HG03135 (cell line): ENCODE results near the gene FAM236C.
A peak's percentile ranks its signal among the peaks of the same experiment; 100 is the strongest.
"Not testable (repeated sequence)": the region's sequence is repeated elsewhere in the genome, so short reads cannot be mapped to it uniquely, and the experiment has no call there.

ENCODE experiments used
- ATAC-seq: cut with Tn5 transposase; IDR thresholded peaks from one replicate; pipeline ENCODE4 v1.9.1; 2021; ENCODE audit warnings: mild to moderate bottlenecking, moderate library complexity; ENCODE audit not compliant: unreplicated experiment

FAM236C gene

GRCh38 chrX:72912315-72912714 lies at the start of gene FAM236C:
Gene FAM236C (plus strand): TSS chrX:72912615. CDS start chrX:72912715, 100 bp downstream.
- ATAC-seq: not testable (repeated sequence)

DNA sequence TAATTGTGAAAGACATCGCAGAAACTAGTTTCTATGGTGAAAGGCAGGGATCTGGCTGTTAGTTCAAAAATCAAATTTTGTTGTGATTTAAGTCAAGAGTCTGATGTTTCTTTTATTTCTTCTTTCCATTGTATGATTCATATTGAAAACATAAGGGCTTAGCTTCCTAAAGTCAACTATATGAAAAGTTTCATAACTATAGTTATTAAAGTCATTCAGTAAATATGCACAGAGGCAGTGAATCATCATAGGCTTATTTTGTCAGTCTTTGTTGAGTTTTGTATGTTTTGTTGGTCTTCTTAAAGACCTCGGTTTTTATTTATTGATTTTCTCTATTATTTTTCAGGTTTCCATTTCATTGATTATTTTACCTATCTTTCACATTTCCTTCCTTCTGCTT lies 29.5 kb upstream of the FAM236C start:
- ATAC-seq: not testable (repeated sequence)

DNA sequence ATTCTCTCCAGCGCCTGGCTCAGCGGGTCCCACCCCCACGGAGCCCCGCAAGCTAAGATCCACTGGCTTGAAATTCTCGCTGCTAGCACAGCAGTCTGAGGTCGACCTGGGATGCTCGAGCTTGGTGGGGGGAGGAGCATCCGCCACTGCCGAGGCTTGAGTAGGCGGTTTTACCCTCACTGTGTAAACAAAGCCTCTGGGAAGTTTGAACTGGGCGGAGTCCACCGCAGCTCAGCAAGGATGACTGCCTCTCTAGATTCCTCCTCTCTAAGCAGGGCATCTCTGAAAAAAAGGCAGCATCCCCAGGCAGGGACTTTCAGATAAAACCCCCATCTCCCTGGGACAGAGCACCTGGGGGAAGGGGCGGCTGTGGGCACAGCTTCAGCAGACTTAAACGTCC lies 22.7 kb upstream of the FAM236C start:
- not testable (repeated sequence) for ATAC-seq

- not testable (repeated sequence) for ATAC-seq
Measured at GRCh38 chrX:72916096-72916495, 3.7 kb downstream of the FAM236C start.

- not testable (repeated sequence) for ATAC-seq
Measured at GRCh38 chrX:72932283-72932682, 19.9 kb downstream of the FAM236C start.

DNA sequence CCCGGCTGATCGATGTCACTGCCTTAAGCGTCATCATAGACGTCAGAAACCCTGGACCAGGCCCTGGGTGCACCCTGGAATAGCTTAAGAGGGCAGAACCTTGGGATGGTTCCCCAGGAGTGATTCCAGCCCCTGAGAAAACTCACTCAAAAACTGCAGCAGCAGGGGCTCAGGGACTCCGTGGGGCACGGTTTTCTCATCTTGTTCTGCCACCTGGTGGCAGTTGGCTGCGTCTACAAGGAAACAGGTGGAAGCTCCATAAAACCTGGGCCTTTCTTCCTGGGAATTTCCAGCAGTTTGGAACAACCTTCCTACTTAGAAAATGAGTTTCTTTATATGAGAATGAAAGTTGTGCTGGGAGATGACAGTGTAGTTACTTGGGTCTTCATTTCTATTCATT lies 24.0 kb downstream of the FAM236C start:
- ATAC-seq: not testable (repeated sequence)

- ATAC-seq: not testable (repeated sequence)
Measured at GRCh38 chrX:72936882-72937455, 24.6 kb downstream of the FAM236C start.

DNA sequence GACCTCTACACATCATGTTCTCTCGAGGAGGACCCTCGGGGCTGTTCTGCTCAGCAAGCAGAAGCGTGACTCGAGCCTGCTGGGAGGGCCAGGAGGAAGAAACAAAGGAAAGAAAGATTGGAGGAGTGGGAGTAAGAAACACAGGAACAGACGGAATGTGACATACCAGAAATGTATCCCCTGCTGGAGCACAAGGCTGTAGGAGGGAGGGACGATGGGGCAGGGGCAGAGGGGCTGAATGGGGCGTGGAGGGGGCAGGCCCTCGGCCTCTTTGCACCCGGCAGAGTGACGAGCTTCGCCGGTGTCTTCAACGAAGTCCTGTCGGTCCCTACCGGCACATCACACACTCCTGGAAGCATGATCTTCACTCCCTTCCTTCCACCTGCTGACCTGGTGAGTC lies 25.5 kb downstream of the FAM236C start, which contains the start of gene FAM236A:
Gene FAM236A (plus strand): TSS at position 301 of the 400 bp plus-strand sequence. CDS start 57 bp downstream, at position 358.
- ATAC-seq: not testable (repeated sequence)

GRCh38 chrX:72942272-72942671 lies 29.9 kb downstream of the FAM236C start:
- ATAC-seq: not testable (repeated sequence)

DNA sequence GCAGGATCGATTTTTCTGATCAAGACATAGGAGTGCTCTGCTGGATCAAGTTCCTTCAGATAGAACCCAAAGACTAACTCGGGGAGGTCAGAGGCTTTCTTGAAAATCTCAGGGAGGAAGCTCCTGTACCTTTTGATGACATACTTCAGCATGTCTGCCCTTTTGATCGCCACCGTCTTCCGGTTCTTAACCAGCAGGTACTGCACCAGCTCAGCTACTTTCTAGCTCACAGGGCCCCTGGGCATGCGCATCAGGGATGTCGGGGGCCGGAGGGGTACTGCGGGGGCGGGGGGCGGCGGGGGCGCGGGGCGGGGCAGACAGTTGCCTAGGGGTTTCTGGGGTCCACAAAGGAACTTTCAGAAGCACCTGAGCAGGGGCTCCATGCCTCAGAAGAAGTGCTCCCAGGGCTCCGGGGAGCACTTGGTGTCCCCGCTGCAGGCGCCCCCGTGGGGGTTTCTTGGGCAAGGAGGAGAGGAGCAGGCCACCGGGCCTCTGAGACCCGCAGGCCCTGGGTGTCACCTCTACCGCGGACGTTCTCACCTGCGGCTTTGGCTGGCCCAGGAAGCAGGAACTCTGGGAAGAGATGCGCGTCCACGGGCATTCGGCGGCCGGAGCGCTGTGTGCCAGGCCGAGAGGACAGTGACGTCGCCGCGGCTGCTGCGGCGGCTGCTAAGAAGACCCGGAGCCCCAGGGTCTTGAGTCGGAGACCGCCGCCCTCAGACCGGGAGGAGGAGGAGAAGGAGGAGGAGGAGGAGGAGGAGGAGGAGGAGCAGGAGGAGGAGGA lies 30.8 kb downstream of the FAM236C start:
- peak; percentile 59 for ATAC-seq

DNA sequence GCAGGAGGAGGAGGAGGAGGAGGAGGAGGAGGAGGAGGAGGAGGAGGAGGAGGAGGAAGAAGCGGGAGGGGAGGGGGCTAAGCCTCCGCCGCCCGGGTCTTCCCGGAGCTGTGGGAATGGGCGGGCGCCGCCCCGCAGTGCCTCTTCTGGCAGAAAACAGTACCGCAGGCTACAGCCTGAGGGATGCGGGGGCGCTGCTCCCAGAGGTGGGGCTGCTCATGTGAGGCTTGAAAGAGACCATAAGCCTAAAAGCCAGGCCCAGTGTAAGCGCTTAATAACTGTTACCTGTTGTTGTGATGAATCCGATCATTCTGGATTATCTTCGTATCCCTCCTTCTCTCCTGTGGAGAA lies 31.4 kb downstream of the FAM236C start, which contains the start of gene DMRTC1:
Gene DMRTC1 (minus strand): TSS at position 19 of the 351 bp plus-strand sequence. CDS start 68,143 bp downstream, outside the sequence.
- ATAC-seq: peak; percentile 81

- ATAC-seq: not testable (repeated sequence)
Measured at GRCh38 chrX:72959971-72960370, 47.6 kb downstream of the FAM236C start.
